Hematopoietic multipotent progenitor cell treated with erythropoietin and hydrocortisone succinate and interleukin-3 and kit ligand, for 8 days (in vitro differentiated cells): ENCODE data around the gene DOCK2.
"Not testable (repeated sequence)": the region's sequence is repeated elsewhere in the genome, so short reads cannot be mapped to it uniquely, and the experiment has no call there.

Source experiments
- DNase-seq: peaks from one replicate; pipeline ENCODE4 v3.0.0-alpha.2; 2015

Gene DOCK2

GRCh38 chr5:169953196-169953595 lies 316.1 kb downstream of the DOCK2 start:
- not testable (repeated sequence) for DNase-seq

DNA sequence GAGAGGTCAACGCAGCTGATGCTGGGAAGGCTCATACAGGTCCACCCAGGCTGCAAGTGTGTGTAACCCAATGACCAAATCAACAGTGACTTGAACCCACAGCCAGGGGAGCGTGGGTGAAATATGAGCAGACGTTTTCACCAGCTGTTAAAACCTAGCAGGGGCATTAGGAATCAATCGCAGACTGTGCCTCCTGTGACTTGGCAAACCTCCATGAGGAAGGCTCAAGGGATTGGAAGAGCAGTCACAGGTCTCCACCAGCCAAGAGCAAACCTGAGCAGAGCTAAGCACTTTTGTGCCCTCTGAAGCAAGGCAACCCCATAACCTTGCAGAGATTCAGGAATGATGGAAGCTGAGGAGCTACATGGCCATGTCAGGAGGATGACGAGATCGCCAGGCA lies 317.7 kb downstream of the DOCK2 start:
- no peak for DNase-seq

DNA sequence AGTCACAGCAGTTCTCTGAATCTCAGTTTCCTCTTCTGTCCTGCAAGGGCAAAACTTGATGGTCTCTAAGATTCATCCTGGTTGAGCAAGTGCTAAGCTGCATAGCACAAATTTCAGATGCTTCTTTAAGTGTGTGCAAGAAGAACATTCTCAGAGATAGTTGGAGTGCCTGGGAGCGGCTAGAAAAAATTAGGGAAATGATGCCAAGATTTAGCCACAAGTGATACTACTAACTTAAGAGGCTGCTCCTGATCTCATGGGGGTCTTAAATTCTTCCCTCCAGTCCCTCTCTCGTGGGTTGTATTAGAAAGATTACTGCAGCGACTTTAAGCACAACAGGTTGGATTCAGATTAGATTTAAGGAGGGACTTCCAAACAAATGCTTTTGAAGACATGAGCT lies 319.1 kb downstream of the DOCK2 start:
- no peak for DNase-seq

DNA sequence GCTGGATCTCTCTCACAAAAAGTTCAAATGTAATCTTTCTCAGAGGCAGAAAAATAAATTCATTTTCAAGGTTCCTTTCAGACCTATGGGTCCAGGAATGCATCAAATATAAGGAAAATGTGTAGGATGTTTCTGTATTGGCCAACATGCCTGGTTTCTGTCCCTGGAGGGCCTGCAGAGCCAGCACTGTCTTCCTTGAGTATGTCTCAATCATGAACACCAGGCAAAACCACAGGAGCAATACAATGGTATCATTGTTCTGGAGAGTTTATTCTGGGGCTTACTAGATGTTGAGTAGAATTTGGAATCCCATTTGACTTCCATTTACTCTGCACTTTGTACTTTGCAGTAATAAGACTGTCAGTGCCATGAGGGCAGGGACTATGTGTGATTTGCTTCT lies 319.7 kb downstream of the DOCK2 start:
- no peak for DNase-seq

DNA sequence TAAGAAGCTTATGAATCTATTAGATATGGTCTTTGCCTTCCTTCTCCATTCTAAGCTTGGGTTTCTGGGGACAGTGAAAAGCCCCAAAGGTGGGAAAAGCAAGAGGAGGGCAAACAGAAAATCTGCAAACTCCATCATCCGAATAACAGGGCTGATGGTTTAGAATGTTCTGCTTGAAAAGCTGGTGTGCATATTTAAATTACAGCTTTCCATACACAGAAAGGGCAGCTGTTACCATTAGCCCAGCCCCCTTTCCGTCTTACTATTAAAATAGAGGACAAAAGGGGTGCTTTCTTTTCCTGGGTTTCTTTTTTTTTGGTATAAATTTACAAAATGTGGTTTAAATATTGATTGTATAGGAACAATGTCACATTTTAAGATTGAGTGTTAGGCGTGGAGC lies 321.2 kb downstream of the DOCK2 start:
- DNase-seq = no peak

GRCh38 chr5:169960659-169961058 lies 323.6 kb downstream of the DOCK2 start:
- no peak for DNase-seq

DNA sequence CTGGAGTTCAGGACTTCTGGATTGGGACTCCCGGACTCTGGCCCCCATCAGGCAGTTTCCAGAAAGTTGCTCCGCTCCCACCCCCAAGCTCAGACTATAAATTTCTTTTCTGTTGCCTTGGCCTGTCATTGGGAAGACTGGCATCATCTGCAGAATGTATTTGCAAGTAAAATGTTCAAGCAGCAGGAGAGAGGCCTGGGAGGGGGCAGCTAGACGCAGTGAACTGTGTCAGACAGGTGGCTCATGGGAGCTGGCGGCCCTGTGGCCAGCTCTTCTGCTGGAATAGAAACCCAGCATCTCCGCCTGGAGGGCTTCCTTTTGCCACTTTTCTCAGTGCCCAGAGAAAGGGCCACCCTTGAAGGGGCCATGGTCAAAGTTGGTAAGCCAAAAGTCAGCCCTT lies 327.2 kb downstream of the DOCK2 start:
- no peak for DNase-seq

DNA sequence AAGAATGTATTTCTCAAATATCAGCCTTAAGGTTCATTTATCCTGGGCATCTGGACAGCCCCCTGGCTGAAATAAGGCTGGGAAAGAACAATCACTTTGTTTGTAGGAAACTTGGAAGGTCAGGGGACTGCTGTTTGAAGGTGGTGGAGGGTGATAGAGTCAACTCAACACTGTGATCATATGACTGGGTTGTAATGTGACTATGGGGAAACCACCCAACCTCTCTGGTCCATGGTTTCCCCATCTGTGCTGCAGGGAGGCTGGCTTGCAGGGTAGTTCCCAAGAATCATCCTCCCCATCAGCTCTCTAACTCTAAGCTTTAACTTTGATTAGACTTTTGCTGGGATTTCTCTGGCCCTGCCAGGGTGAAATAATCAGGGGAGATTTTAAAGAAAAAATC lies 333.3 kb downstream of the DOCK2 start:
- DNase-seq = no peak

- no peak for DNase-seq
Measured at GRCh38 chr5:169970911-169971765, 334.1 kb downstream of the DOCK2 start.

DNA sequence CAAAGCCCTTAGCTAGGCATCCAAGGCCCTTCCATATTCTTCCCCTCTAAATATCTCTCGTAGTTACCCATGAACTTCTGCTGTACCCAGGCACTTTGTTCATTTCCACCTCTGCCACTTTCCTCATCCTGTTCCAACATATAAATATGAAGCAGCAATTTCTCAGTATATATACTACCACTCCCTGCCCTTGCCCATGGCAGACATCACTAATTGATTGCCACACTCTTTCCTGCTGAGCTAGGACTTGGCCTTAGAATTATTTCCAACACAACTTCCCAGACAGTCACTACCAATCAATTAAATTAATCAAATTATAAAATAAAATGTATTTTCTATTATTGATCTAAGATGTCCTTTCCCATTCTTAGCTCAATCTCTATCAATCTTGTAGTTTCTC lies 334.7 kb downstream of the DOCK2 start:
- no peak for DNase-seq

DNA sequence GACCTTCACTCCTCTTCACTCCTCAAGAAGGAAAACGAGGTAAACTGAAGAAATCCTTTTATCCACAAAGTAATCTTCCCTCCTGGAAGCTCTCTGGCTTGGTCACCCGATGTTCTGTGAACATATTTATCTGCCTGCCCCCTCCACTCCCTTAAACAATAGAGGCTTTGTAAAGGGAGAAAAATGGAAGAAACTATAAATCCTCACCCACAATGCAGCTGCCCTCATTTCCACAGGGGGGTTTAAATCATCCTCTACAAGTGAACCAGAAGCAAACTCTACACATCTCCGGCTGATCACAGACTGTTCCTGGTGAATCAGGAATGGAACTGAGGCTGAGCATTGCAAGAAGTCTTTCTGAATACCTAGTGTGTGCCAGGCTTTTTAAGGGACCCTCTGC lies 336.0 kb downstream of the DOCK2 start:
- DNase-seq = no peak

- DNase-seq = no peak
Measured at GRCh38 chr5:169974121-169974770, 337.2 kb downstream of the DOCK2 start.

- DNase-seq = no peak
Measured at GRCh38 chr5:169978714-169979113, 341.6 kb downstream of the DOCK2 start.

GRCh38 chr5:169979871-169980270 lies 342.8 kb downstream of the DOCK2 start:
- DNase-seq = no peak

GRCh38 chr5:169980418-169981053 lies 343.5 kb downstream of the DOCK2 start, which contains the start of gene INSYN2B:
Gene INSYN2B (minus strand): TSS chr5:169980495. CDS start chr5:169883898, 96,597 bp downstream.
- peak; percentile 62 for DNase-seq

DNA sequence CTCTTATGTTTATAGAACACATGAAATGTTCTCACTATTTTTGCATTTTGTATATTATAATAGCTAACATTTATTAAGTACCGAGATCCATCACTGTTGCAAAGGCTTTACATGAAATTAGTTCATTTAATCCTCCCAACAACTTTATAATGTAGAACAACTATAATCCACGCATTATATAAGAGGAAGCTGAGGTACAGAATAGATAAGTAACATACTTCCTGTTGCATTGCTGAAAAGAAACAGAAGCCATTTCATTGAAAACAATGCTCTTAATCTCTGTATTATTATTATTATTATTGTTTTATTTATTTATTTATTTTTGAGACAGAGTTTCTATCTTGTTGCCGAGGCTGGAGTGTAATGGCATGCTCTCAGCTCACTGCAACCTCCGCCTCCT lies 351.1 kb downstream of the DOCK2 start:
- no peak for DNase-seq

- DNase-seq = no peak
Measured at GRCh38 chr5:169988947-169989346, 351.9 kb downstream of the DOCK2 start.

GRCh38 chr5:169989365-169989764 lies 352.3 kb downstream of the DOCK2 start:
- DNase-seq = no peak

GRCh38 chr5:169991115-169991869 lies 354.2 kb downstream of the DOCK2 start:
- DNase-seq = no peak

DNA sequence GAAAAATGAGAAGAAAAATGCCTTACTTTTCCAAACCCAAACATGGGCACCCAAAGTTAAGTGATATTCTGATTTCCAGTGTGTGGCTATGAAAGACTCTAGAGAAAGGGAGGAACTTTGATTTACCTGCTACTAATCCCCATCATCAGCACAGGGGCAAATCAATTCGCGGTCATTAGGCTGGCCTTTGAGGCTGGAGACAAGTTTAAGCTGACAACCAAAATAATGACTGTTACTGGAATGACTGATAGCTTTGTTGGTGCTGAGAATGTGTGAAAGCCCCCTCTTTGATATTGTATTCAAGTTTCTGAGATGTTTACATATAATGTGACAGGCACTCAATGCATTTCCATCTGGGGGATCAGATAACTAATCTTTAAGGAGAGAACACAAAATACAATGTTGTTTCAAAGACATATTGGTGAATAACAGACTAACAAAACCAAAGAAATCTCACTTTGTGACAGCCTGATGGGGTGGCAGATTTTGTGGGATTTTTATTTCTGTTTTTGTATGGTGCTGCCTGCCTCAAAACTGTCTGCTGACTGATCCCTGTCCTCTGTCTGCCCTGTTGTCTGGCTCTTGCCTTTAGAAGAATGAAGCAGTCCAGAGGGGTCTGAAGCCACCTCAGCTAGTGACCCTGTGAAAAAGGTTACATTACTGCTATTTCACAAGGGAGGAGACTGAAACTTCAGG lies 355.9 kb downstream of the DOCK2 start:
- DNase-seq = no peak

DNA sequence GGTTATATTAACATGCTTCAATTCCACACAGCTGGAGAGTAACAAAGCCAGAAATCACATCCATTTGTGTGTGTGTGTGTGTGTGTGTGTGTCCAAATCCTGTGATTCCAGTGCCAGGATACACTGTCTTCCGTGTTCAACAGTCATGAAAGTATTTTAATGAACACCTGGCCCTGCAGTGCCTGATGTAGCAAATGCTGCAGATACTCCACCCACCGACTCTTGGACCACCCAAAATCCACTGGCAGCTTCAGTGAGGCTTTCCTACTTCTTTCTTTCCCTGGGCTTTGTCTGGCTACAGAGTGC lies 356.4 kb downstream of the DOCK2 start:
- no peak for DNase-seq

DNA sequence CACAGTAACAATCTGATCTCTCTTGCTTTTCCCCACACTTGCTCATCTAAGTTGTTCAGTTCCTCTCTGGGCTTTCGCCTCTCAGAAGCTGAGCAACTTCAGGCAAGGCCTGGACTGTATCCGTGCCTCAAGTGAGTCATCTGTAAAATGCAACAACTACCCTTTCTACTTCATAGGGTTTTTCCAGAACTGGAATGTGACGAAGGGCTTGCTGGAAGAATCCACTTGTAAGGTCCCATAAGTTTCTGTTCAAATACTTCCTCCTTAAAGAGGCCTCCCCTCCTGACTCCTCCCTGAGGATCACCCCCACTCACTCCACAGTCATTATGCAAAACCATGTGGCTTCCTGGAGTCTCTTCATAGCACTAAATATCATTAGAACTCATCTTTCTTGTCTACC lies 360.7 kb downstream of the DOCK2 start:
- no peak for DNase-seq

DNA sequence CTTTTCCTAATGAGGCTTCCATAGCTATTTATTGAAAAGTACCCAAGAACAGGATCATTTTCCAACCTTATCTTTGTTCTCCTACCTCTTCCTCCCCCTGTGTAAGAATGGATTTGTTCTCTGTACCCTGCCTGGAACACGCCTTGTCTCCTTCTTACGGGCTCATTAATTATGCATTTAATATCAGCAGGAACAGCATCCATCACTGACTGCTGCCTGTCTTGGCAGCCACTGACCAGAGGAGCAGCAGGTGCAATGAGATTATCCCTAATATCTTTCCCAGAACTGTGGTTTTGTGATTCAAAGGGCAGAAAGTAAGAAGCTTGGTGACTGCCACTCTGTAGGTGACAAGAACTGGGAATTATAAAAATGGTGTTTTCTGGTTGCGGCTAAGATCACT lies 362.5 kb downstream of the DOCK2 start:
- no peak for DNase-seq
